Measurements from ENCODE around the gene TRMT2A.
A peak's percentile ranks its signal among the peaks of the same experiment; 100 is the strongest.

TRMT2A gene

GRCh38 chr22:20135806-20136602 is 19.0 kb upstream of the TRMT2A start:
- DNase-seq (ENCODE audit: low read depth): no peak

GRCh38 chr22:20135265-20135664 is 18.2 kb upstream of the TRMT2A start:
- no peak for DNase-seq (ENCODE audit: low read depth)

More at GRCh38 chr22:20135806-20136602, 19.0 kb upstream of the TRMT2A start:
- H3K4me3 ChIP-seq (ENCODE audit: low read depth, low read length): no peak overlapping the region

DNA sequence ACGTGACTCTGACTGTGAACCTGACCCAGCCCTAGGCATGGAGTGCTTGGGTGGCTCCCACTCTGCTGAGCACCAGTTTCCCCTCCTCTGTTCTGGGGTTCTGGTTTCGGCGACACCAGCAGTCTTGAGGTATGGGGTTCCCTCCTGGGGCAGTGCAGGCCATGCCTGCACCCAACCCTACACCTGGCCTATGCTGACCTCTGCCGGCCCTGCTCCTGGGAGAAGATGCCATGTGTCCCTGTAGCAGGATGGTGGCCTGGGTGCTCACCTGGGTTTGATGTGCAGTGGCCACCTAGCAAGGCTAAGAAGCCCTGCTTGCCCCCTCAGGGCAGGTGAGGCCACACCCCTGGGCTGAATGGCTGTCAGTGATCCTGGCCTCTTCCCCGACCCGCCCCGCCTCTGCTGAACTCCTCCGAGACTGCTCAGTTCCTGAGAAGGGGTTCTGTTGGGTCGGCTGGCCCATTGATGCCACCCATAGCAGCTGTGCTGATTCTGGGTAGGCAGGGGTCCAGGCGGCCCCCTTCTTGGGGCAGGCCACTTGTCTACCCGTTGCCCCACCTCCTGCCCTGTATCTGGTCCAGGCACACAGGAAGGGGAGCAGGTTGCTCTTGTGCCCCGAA is 17.0 kb upstream of the TRMT2A start:
- H3K4me3 ChIP-seq (ENCODE audit: low read depth, low read length): no peak overlapping the region
- no peak for DNase-seq (ENCODE audit: low read depth)

More at GRCh38 chr22:20135265-20135664, 18.2 kb upstream of the TRMT2A start:
- no peak overlapping the region for H3K4me3 ChIP-seq (ENCODE audit: low read depth, low read length)

GRCh38 chr22:20132686-20133246 is 15.7 kb upstream of the TRMT2A start:
- H3K4me3 ChIP-seq (ENCODE audit: low read depth, low read length): peak overlapping the region; percentile 89
- DNase-seq (ENCODE audit: low read depth): no peak

GRCh38 chr22:20131859-20132685 is 15.0 kb upstream of the TRMT2A start:
- DNase-seq (ENCODE audit: low read depth): no peak
- peak overlapping the region; percentile 89 for H3K4me3 ChIP-seq (ENCODE audit: low read depth, low read length)

- DNase-seq (ENCODE audit: low read depth): no peak
Measured at GRCh38 chr22:20131597-20131858, 14.5 kb upstream of the TRMT2A start, which contains the start of gene ZDHHC8. TSS of gene ZDHHC8 (plus strand) at chr22:20131804. CDS start at chr22:20131948, 144 bp downstream.

DNA sequence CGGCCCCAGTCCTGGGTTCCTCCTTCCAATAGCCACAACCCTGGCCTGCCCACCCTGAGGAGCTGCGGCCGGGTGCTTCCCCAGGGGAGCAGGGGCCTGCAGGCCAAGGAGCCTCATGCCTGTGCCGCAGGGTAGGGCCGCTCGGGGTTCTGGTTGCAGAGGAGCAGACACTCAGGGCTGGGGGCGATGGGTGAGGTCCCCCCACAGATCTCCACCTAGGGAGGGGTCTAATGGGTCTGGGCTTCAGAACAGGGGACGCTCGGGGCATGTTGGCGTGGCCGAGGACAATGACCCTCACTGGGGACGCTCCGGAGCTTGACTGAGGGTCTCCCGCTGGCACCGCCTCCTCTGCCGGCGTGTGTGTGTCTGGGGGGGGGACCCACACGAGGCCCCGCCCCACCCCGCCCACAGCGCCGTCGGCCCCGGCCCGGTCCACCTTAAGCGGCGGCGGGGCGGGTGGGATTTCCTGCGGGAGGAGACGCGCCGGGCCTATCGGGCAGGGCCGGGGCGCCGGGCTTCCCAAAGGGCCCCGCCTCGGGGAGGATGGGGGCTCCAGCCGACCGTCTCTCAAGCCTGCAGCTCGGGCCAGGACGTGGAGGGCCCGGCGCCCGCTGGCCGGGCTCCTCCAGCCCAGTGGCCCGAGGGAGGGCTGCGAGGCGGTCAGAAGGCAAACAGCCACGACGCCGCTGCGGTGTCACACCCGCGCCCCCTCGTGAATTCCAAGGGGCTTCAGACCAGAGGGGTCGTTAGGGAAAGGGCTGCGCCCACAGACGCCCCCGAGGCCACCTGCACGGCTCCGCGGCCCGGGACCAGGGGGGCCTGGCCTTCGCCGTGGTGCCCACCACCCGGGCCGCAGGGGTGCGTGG is 13.9 kb upstream of the TRMT2A start:
- H3K4me3 ChIP-seq (ENCODE audit: low read depth, low read length): peak overlapping the region; percentile 89
- no peak for DNase-seq (ENCODE audit: low read depth)

More at GRCh38 chr22:20131597-20131858, 14.5 kb upstream of the TRMT2A start, which contains the start of gene ZDHHC8:
- H3K4me3 ChIP-seq (ENCODE audit: low read depth, low read length): peak within 1 kb of the TSS; percentile 89

DNA sequence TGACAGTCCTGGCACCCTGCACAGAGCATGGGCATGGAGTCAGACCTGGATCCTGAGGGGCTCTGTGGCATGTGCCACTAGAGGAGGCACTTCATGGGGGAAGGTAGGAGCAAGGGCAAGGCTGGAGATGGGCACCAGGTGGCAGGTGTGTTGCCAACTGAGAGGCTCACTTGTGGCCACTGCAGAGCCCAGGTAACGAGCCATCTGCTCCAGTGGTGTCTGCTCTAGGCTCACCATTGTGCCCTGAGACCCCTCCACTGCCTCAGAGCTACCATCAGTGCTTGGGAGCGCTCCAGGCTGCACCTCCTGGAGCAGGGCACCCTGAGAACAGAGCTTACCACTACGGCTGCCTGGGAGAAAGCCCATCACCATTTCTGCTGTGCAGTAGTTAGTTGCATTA is 13.3 kb upstream of the TRMT2A start:
- peak overlapping the region; percentile 89 for H3K4me3 ChIP-seq (ENCODE audit: low read depth, low read length)
- no peak for DNase-seq (ENCODE audit: low read depth)

- DNase-seq (ENCODE audit: low read depth): no peak
- H3K4me3 ChIP-seq (ENCODE audit: low read depth, low read length): no peak overlapping the region
Measured at GRCh38 chr22:20129747-20130014, 12.7 kb upstream of the TRMT2A start.

- DNase-seq (ENCODE audit: low read depth): no peak
- H3K4me3 ChIP-seq (ENCODE audit: low read depth, low read length): no peak overlapping the region
Measured at GRCh38 chr22:20128902-20129746, 12.1 kb upstream of the TRMT2A start.

- no peak for DNase-seq (ENCODE audit: low read depth)
- H3K4me3 ChIP-seq (ENCODE audit: low read depth, low read length): no peak overlapping the region
Measured at GRCh38 chr22:20128619-20128901, 11.5 kb upstream of the TRMT2A start.

DNA sequence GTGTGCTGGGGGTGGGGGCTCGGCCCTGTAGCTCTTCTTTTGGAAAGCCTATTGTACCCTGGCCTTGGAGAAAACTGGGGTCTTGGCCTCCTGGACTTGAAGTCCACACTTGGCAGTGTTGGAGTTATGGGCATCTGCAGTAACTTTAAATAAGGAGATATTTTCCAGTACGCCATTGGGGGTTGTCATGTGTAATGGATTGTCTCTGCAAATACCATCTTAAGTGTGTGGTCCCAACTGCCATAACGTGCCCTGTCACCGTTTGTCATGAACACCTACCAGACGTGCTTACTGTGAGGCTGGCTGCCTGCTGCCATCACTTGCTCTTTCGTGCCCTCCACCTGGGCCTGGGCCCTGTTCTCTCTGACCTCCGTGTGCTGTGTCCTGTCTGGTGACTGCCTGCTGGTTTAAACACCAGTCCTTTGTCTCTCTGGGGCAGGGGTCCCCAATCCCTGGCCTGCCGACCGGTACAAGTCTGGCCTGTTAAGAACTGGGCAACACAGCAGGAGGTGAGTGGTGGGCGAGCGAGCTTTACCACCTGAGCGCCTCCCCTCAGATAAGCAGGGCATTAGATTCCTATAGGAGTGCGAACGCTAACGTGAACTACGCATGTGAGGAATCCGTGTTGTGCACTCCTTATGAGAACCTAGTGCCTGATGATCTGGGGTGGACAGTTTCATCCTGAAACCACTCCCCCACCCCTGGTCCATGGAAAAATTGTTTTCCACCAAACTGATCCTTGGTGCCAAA is 11.0 kb upstream of the TRMT2A start:
- no peak overlapping the region for H3K4me3 ChIP-seq (ENCODE audit: low read depth, low read length)
- no peak for DNase-seq (ENCODE audit: low read depth)

DNA sequence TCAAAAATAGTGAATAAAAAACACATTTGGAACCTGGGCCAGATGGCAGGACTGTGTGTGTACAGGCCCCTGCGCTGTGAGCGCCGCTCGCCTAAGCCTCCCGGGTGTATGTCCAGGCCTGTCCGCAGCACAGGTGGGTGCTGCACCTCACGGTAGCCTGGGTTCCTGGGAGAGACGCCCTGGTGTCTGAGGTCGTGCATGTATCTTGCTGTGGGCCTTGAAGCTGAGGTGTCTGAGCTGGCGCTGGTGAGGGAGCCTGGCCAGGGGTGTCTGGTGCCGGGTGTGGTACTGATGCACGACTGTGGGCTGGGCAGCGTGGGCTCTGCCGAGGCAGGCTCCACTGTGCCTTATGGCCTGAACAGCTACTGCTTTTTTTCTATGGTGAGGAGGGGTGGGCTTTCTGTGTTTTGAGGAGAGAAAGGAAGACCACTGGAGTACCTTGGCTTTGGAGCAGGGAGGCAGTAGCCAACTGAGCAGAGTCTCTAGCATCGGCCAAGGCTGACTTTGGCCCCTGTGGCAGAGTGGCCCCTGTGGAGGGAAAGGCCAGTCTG is 10.4 kb upstream of the TRMT2A start:
- no peak overlapping the region for H3K4me3 ChIP-seq (ENCODE audit: low read depth, low read length)
- DNase-seq (ENCODE audit: low read depth): no peak

GRCh38 chr22:20126284-20127029 is 9.4 kb upstream of the TRMT2A start:
- DNase-seq (ENCODE audit: low read depth): no peak
- no peak overlapping the region for H3K4me3 ChIP-seq (ENCODE audit: low read depth, low read length)

DNA sequence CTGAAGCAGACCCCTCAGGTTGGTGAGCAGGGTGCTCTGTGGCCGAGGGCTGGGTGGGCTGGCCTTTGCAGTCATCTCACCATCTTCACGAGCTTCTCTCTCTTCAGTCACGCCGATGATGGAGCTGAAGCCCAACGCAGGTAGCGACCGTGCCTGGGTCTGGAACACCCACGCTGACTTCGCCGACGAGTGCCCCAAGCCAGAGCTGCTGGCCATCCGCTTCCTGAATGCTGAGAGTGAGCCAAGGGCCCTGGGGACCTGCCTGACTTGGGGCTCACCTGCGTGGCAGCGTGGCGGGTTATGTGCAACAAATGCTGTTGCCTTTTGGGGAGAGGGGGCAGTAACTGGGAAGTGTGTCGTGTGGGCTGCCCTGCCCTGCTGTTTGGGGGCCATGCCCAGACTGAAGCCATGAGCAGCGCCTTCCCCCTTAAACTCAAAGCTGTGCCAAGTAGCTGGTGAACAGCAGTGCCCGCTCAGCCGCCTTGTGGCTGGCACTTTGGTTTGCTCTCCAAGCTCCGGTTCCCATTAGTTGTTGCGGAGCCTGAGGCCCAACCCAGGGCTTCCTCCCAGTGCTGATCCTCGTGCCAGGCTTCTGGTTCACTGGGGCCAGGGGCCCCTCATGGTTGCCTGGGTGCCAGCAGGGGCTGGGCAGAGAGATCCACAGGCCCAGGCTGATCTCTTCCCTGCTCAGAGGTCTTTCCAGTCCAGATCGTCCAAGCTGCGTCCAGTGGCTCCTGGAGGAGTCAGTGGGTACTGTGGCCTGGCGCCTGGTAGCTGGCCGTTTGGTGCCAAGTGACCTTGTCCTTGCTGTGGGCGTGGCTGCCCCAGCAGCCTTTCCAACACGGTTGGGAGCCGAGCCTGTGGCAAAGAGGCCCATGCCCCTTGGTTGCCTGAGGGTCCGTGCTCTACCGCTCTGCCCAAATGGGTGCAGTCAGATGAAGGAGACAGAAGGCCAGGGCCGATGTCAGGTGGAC is 8.5 kb upstream of the TRMT2A start:
- H3K4me3 ChIP-seq (ENCODE audit: low read depth, low read length): no peak overlapping the region
- DNase-seq (ENCODE audit: low read depth): no peak
